Loucy (cell line): ENCODE data around the gene GATB.
A peak's percentile ranks its signal among the peaks of the same experiment; 100 is the strongest.

Experiments used
- H2AFZ ChIP-seq: fragments of 200-600 bp; sonication (generic); 2 replicates; pipeline ENCODE4 v1.6.0; 2016; ENCODE audit warnings: antibody characterized with exemption, mild to moderate bottlenecking, low read length, moderate library complexity
- H3F3A ChIP-seq: fragments of 200-600 bp; 2 replicates; pipeline ENCODE4 v1.6.0; 2016; ENCODE audit warnings: antibody characterized with exemption, low read depth, mild to moderate bottlenecking
- H3K27me3 ChIP-seq: fragments of 200-600 bp; sonication (generic); 2 replicates; pipeline ENCODE4 v1.6.1; 2014; ENCODE audit warnings: low read length, mild to moderate bottlenecking; ENCODE audit not compliant: insufficient read depth, poor library complexity, severe bottlenecking
- H3K36me3 ChIP-seq: fragments of 200-600 bp; sonication (generic); 2 replicates; pipeline ENCODE4 v1.6.1; 2016; ENCODE audit warnings: low read length; ENCODE audit not compliant: insufficient read depth
- H3K4me1 ChIP-seq: fragments of 200-600 bp; sonication (generic); 2 replicates; pipeline ENCODE4 v1.5.1; 2014; ENCODE audit warnings: low read length, mild to moderate bottlenecking; ENCODE audit not compliant: insufficient read depth, poor library complexity, severe bottlenecking
- H3K4me2 ChIP-seq: fragments of 200-600 bp; sonication (generic); 2 replicates; pipeline ENCODE4 v1.6.0; 2014; ENCODE audit warnings: antibody characterized with exemption, low read length, low read depth, mild to moderate bottlenecking; ENCODE audit not compliant: poor library complexity, severe bottlenecking
- H3K4me3 ChIP-seq: fragments of 200-600 bp; sonication (generic); 2 replicates; pipeline ENCODE4 v1.5.1; 2014; ENCODE audit warnings: low read length, mild to moderate bottlenecking, mixed read lengths; ENCODE audit not compliant: poor library complexity, severe bottlenecking
- H3K79me2 ChIP-seq: fragments of 200-600 bp; sonication (generic); 2 replicates; pipeline ENCODE4 v1.6.1; 2014; ENCODE audit warnings: low read length; ENCODE audit not compliant: insufficient read depth
- H3K9ac ChIP-seq: fragments of 200-600 bp; sonication (generic); 2 replicates; pipeline ENCODE4 v1.6.0; 2014; ENCODE audit warnings: mild to moderate bottlenecking, low read depth, low read length, moderate library complexity; ENCODE audit not compliant: poor library complexity, severe bottlenecking
- H3K9me2 ChIP-seq: fragments of 200-600 bp; sonication (generic); replicated peaks from 2 replicates; pipeline ENCODE4 v1.6.1; 2016; ENCODE audit warnings: low read depth, low read length, mixed read lengths
- H3K9me3 ChIP-seq: fragments of 200-600 bp; sonication (generic); 2 replicates; pipeline ENCODE4 v1.6.1; 2014; ENCODE audit warnings: mild to moderate bottlenecking, antibody characterized with exemption, low read length, low read depth; ENCODE audit not compliant: insufficient read depth
- H4K20me1 ChIP-seq: fragments of 200-600 bp; sonication (generic); 2 replicates; pipeline ENCODE4 v1.6.0; 2014; ENCODE audit warnings: antibody characterized with exemption, low read length, mild to moderate bottlenecking; ENCODE audit not compliant: insufficient read depth, poor library complexity, severe bottlenecking
- CTCF ChIP-seq: fragments of 200-600 bp; sonication (generic); conservative IDR thresholded peaks from 2 replicates; pipeline ENCODE4 v1.5.1; 2014; ENCODE audit warnings: mild to moderate bottlenecking, antibody characterized with exemption, low read length
- EZH2phosphoT487 ChIP-seq: fragments of 200-600 bp; IDR thresholded peaks from 2 replicates; pipeline ENCODE4 v1.6.1; 2018; ENCODE audit warnings: antibody characterized with exemption, mild to moderate bottlenecking, moderate library complexity, borderline replicate concordance

The GATB gene

GRCh38 chr4:151728006-151728405 is 32.8 kb downstream of the GATB start:
- Histone ChIP-seq H3K4me3 (no peak overlapping the region), H3K9ac (no peak overlapping the region), H3F3A (no peaks in the 10 kb centered on the region), H3K36me3 (no peaks in the 10 kb centered on the region), H4K20me1 (no peaks in the 10 kb centered on the region), H3K9me2 (no peaks in the 10 kb centered on the region), H2AFZ (no peak overlapping the region), H3K4me1 (peaks cover 13% of the 10 kb centered on the region), H3K27me3 (no peaks in the 10 kb centered on the region), H3K9me3 (no peaks in the 10 kb centered on the region), H3K4me2 (no peak overlapping the region), H3K79me2 (no peaks in the 10 kb centered on the region)
- TF ChIP-seq EZH2phosphoT487 (no peak), CTCF (no peak)

GRCh38 chr4:151727365-151727764 is 33.4 kb downstream of the GATB start:
- H3K4me1 ChIP-seq, result peaks cover 13% of the 10 kb centered on the region
- no peak overlapping the region for H3K9ac ChIP-seq
- no peak overlapping the region for H3K4me3 ChIP-seq
- TF ChIP-seq CTCF (no peak), EZH2phosphoT487 (no peak)
- no peaks in the 10 kb centered on the region for H4K20me1 ChIP-seq
- H3K36me3 ChIP-seq, result no peaks in the 10 kb centered on the region
- H3K79me2 ChIP-seq, result no peaks in the 10 kb centered on the region
- H3K27me3 ChIP-seq, result no peaks in the 10 kb centered on the region
- no peaks in the 10 kb centered on the region for H3K9me2 ChIP-seq
- no peak overlapping the region for H3K4me2 ChIP-seq
- H2AFZ ChIP-seq, result no peak overlapping the region
- H3K9me3 ChIP-seq, result no peaks in the 10 kb centered on the region
- no peaks in the 10 kb centered on the region for H3F3A ChIP-seq

- H3K36me3 ChIP-seq, result no peaks in the 10 kb centered on the region
- no peak overlapping the region for H3K4me3 ChIP-seq
- no peaks in the 10 kb centered on the region for H3K79me2 ChIP-seq
- no peaks in the 10 kb centered on the region for H3K27me3 ChIP-seq
- H2AFZ ChIP-seq, result no peak overlapping the region
- no peak overlapping the region for H3K9ac ChIP-seq
- H3K9me2 ChIP-seq, result no peaks in the 10 kb centered on the region
- H3K9me3 ChIP-seq, result no peaks in the 10 kb centered on the region
- peak overlapping the region; percentile 31 for H3K4me2 ChIP-seq
- TF ChIP-seq EZH2phosphoT487 (no peak), CTCF (no peak)
- H3F3A ChIP-seq, result no peaks in the 10 kb centered on the region
- H4K20me1 ChIP-seq, result no peaks in the 10 kb centered on the region
- H3K4me1 ChIP-seq, result peaks cover 13% of the 10 kb centered on the region
These were observed 35.7 kb downstream of the GATB start for GRCh38 chr4:151725087-151725486.
